GM18526 (cell line): ENCODE measurements around the gene FJX1.

Source experiments
- POLR2A ChIP-seq: IDR thresholded peaks from 3 replicates; pipeline ENCODE4 v1.6.1; 2011; ENCODE audit not compliant: insufficient read length; ENCODE audit errors: extremely low read depth

The FJX1 gene

GRCh38 chr11:35663408-35663702, 45.1 kb downstream of the FJX1 start:
- TF ChIP-seq POLR2A, result no peak

DNA sequence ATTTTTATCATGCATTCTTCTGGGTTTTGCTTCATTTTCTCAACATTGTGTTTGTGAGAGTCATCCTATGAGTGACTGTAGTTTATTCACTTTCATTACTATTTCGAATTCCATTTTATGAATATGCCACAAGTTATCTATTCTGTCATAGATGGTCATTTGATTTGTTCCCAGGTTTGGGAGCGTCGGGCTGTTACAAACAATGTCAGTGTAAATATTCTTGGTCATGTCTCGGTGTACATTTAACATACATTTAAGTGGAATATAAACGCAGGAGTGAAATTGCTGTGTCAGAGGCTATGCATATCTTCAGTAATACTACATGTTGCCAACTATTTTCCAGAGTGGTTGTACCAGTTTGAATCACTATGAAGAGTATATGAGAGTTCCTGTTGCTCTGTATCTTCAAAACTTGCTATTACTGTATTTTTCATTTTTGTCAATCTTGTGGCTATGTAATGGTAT, 46.7 kb downstream of the FJX1 start:
- no peak for TF ChIP-seq POLR2A

GRCh38 chr11:35667257-35667656, 49.0 kb downstream of the FJX1 start:
- no peak for TF ChIP-seq POLR2A
